Fibroblast of skin of scalp (primary cell): ENCODE data around the gene TNNI3K.

ENCODE experiments used
- DNase-seq: peaks from one replicate; pipeline ENCODE4 v3.0.0-alpha.2; 2013

The TNNI3K gene

DNA sequence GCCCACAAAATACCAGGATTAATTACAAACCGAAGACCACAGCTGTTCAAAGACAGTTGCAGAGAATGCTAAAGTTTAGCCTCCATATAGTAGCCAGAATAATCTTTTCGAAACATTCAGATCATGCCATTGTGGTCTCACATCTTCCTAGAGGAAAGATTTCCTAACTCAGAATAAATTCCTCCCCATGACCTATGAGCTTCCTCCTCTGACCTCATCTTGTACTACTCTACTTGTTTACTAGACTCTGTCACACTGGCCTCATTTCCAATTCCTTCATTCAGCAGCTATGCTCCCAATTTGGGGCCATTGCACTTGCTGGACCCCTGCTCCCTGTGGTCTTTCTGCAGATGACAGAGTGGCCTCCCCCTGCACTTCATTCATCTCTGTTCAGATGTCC lies 349.0 kb downstream of the TNNI3K start:
- no peak for DNase-seq

- DNase-seq: no peak
Measured at GRCh38 chr1:74586253-74586897, 351.2 kb downstream of the TNNI3K start.

- no peak for DNase-seq
Measured at GRCh38 chr1:74587888-74588287, 352.7 kb downstream of the TNNI3K start.

DNA sequence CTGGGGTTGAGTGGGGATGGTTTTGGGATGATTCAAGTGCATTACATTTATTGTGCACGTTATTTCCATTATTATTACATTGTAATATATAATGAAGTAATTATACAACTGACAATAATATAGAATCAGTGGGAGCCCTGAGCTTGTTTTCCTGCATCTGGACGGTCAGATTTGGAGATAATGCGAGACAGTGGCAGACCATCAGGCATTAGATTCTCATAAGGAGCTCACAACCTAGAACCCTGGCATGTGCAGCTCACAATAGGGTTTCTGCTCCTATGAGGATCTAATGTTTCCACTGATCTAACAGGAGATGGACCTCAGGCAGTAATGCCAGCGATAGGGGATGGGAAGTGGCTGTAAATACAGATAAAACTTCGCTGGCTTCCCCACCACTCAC lies 355.1 kb downstream of the TNNI3K start:
- DNase-seq: no peak

- no peak for DNase-seq
Measured at GRCh38 chr1:74591949-74592348, 356.8 kb downstream of the TNNI3K start.

GRCh38 chr1:74592580-74593355 lies 357.6 kb downstream of the TNNI3K start:
- DNase-seq: no peak
